Heart right ventricle (tissue), 16 donors: ENCODE results near the gene TPRA1. TPM values are rescaled to one million over a fixed set of nuclear protein-coding genes. Genes with fewer than 3 reads are reported as not detected.

ENCODE experiments used
- ATAC-seq, 8 donors: fragments of 200-7000 bp; cut with Tn5 transposase; one replicate each; pipeline ENCODE4 v1.9.1; 2020; ENCODE audit warnings: mild to moderate bottlenecking in 8 of 8, moderate library complexity in 8 of 8, moderate number of reproducible peaks in 1 of 8
- DNase-seq, 2 donors: peaks; one replicate each; pipeline ENCODE4 v3.0.0-alpha.2; 2020
- H3K27ac ChIP-seq, 10 donors: fragments of 200-600 bp; sonication (generic) in 2 of 10; one replicate each; pipeline versions ENCODE4 v1.5.0 to v1.8.0; 2020 to 2022; ENCODE audit warnings: mild to moderate bottlenecking in 3 of 10
- H3K27me3 ChIP-seq, 7 donors: fragments of 200-600 bp; one replicate each; pipeline ENCODE4 v1.8.0; 2021 to 2022; ENCODE audit warnings: mild to moderate bottlenecking in 2 of 7
- H3K36me3 ChIP-seq, 9 donors: fragments of 200-600 bp; sonication (generic) in 1 of 9; one replicate each; pipeline versions ENCODE4 v1.5.0 to v1.8.0; 2020 to 2022; ENCODE audit warnings: mild to moderate bottlenecking in 2 of 9
- H3K4me1 ChIP-seq, 9 donors: fragments of 200-600 bp; sonication (generic) in 1 of 9; one replicate each; pipeline versions ENCODE4 v1.5.0 to v1.8.0; 2020 to 2022; ENCODE audit warnings: mild to moderate bottlenecking in 4 of 9
- H3K4me3 ChIP-seq, 10 donors: fragments of 200-600 bp; sonication (generic) in 2 of 10; one replicate each; pipeline versions ENCODE4 v1.5.0 to v1.8.0; 2020 to 2022; ENCODE audit warnings: mild to moderate bottlenecking in 7 of 10, moderate library complexity in 2 of 10
- H3K9me3 ChIP-seq, 11 donors: fragments of 200-600 bp in 10 of 11; sonication (generic) in 2 of 11; one replicate each; pipeline versions ENCODE4 v1.5.0 to v1.8.0; 2013 to 2022; ENCODE audit warnings: mild to moderate bottlenecking in 2 of 11, control low read depth in 1 of 11, moderate library complexity in 1 of 11
- CTCF ChIP-seq, 9 donors: fragments of 200-600 bp; sonication (generic) in 2 of 9; IDR thresholded peaks; one replicate each; pipeline versions ENCODE4 v1.5.0 to v1.8.0; 2021 to 2022; ENCODE audit warnings: antibody characterized with exemption in 9 of 9, mild to moderate bottlenecking in 5 of 9, moderate library complexity in 1 of 9
- WGBS, 2 donors: extraction: QIAGEN DNeasy Blood & Tissue Kit; methylation state at CpG; one replicate each; pipeline ENCODE4 v1.1.7; 2013; ENCODE audit warnings: inconsistent platforms in 1 of 2; 5-methylcytosine and 5-hydroxymethylcytosine counted together
- intact Hi-C, 10 donors: fragments of 100-400 bp; cut with DNase I; formaldehyde crosslinking; loops; one replicate each; pipeline versions ENCODE4 v1.11.1 to v1.14.2; 2022
- polyA plus RNA-seq, 2 donors: library from polyadenylated mRNA; stranded (reverse); fragments of 200-250 nt; gene quantifications; one replicate each; pipeline ENCODE4 v1.2.3, GENCODE V29; 2013
- total RNA-seq, 10 donors: library from RNA; stranded (reverse); fragmentation: NEBNext Ultra II Directional in 3 of 10; extraction: Animal tissue kit (Norgen Biotek cat#: 25700) in 3 of 10; gene quantifications; one replicate each; pipeline versions ENCODE4 v1.2.1 to v1.2.4, GENCODE V29; 2021 to 2023
- donor health status: Arrhythmogenic right ventricular cardiomyopathy.
- donor health status: ischemic (EF 13 %, LVEDD 7.1; RV severe dilation, severe dysfunction).
- donor health status: healthy with polysubstance abuse.
- donor health status: DM: no; HTN: yes; CAD: no.
- donor health status: DM: no; HTN: no; CAD: no.
- donor health status: ischemic (EF 25% LVEDD 6.9; RV normal size, moderate dysfunction).
- donor health status: ischemic (EF 25% LVEDD 5.7; RV mildly dilated, moderate dysfunction).
- donor health status: healthy.
- donor health status: DM: yes; HTN: yes; CAD: no.
- donor health status: Ischemic cardiomyopathy.
- donor health status: ischemic (EF 35%, LVEDD 5.7; RV mildly dilated, moderate dysfunction).
- donor health status: nonischemic (EF 11% LVEDD 7.7; RV severe dilation, severe dysfunction).
- donor health status: DM: yes; HTN: yes; CAD: no.
- donor health status: PGD.
- donor health status: ischemic (EF 29% LVEDD 5.4; RV normal size, mild dysfunction).
- donor health status: nonischemic (EF 23%, LVEDD 6.1; RV moderate dilation, normal function).

The TPRA1 gene
- total and polyA plus RNA-seq, 12 donors: 11.0 to 26.0 (median 17.3) TPM

- WGBS, 2 donors: 77 to 80% methylated on average over 18 of the region's 18 CpGs
- no peak for DNase-seq
- no peak for ATAC-seq
- TF ChIP-seq CTCF (IDR thresholded peaks at IDR 0.05): no peak
- H3K27ac ChIP-seq: no peak overlapping the region
- intact Hi-C loops: no loop called here
- no peak overlapping the region for H3K4me3 ChIP-seq
- H3K36me3 ChIP-seq: no peaks in the 10 kb centered on the region
- no peaks in the 10 kb centered on the region for H3K4me1 ChIP-seq
- peaks cover 0 to 7% (median 0%) of the 10 kb centered on the region in 7 donors for H3K27me3 ChIP-seq
- H3K9me3 ChIP-seq: no peaks in the 10 kb centered on the region
Observed at GRCh38 chr3:127535901-127536829, 54.4 kb downstream of the TPRA1 start.

- no peak for DNase-seq
- TF ChIP-seq CTCF (IDR thresholded peaks at IDR 0.05): no peak
- no peak for ATAC-seq
- H3K4me1 ChIP-seq: no peaks in the 10 kb centered on the region
- WGBS, 2 donors: 90 to 92% methylated on average over 12 of the region's 12 CpGs
- H3K36me3 ChIP-seq: no peaks in the 10 kb centered on the region
- H3K27me3 ChIP-seq: peaks cover 0 to 7% (median 0%) of the 10 kb centered on the region in 7 donors
- H3K9me3 ChIP-seq: no peaks in the 10 kb centered on the region
- no peak overlapping the region for H3K4me3 ChIP-seq
- H3K27ac ChIP-seq: no peak overlapping the region
- intact Hi-C loops: no loop called here
Observed at GRCh38 chr3:127535106-127535785, 55.3 kb downstream of the TPRA1 start.

GRCh38 chr3:127534564-127534963 is 56.0 kb downstream of the TPRA1 start:
- intact Hi-C loops: no loop called here
- no peak overlapping the region for H3K27ac ChIP-seq
- H3K9me3 ChIP-seq: no peaks in the 10 kb centered on the region
- WGBS, 2 donors: 90 to 91% methylated on average over 11 of the region's 11 CpGs
- no peak overlapping the region for H3K4me3 ChIP-seq
- DNase-seq (no peak), ATAC-seq (no peak)
- H3K36me3 ChIP-seq: no peaks in the 10 kb centered on the region
- H3K4me1 ChIP-seq: no peaks in the 10 kb centered on the region
- H3K27me3 ChIP-seq: peaks cover 0 to 7% (median 0%) of the 10 kb centered on the region in 7 donors
- TF ChIP-seq CTCF (IDR thresholded peaks at IDR 0.05): no peak

- intact Hi-C loops: no loop called here
- TF ChIP-seq CTCF (IDR thresholded peaks at IDR 0.05): no peak
- no peaks in the 10 kb centered on the region for H3K9me3 ChIP-seq
- no peak overlapping the region for H3K27ac ChIP-seq
- 81 to 87% methylated on average over 2 of the region's 2 CpGs for WGBS, 2 donors
- no peak overlapping the region for H3K4me3 ChIP-seq
- DNase-seq: no peak
- peaks cover 0 to 7% (median 0%) of the 10 kb centered on the region in 7 donors for H3K27me3 ChIP-seq
- no peaks in the 10 kb centered on the region for H3K4me1 ChIP-seq
- no peaks in the 10 kb centered on the region for H3K36me3 ChIP-seq
- no peak for ATAC-seq
Observed at GRCh38 chr3:127534161-127534451, 56.4 kb downstream of the TPRA1 start.
